HCT116 (cell line): ENCODE results near the gene PADI4. TPM values are rescaled to one million over a fixed set of nuclear protein-coding genes. Genes with fewer than 3 reads are reported as not detected.

ENCODE experiments used
- ATAC-seq: fragments of 200-7000 bp; cut with Tn5 transposase; 2 replicates; pipeline ENCODE4 v1.9.1; 2020; ENCODE audit warnings: mild to moderate bottlenecking, moderate library complexity
- BruUV-seq: library from RNA; stranded (reverse); fragments of 400-500 nt; replicated peaks from 2 replicates; lab custom pipeline; 2021; lab: Mats Ljungman, UMichigan
- CTCF ChIA-PET: fragments of 300-600 bp; sonication (Branson Sonifier 250); formaldehyde crosslinking; loops from one replicate; lab custom pipeline; 2021; ENCODE audit warnings: antibody characterized with exemption; lab: Charles Lee
- POLR2A ChIA-PET: fragments of 300-600, 350-600 bp; sonication (Branson Sonifier 250); formaldehyde crosslinking; loops from one replicate; lab custom pipeline; 2021; ENCODE audit warnings: antibody characterized with exemption; lab: Charles Lee
- RAD21 ChIA-PET, 2 experiments: fragments of 300-600 bp; sonication (Branson Sonifier 250); formaldehyde crosslinking; loops; one replicate each; lab custom pipeline; 2023; ENCODE audit warnings: low total read pairs in 2 of 2; ENCODE audit not compliant: uncharacterized antibody in 2 of 2, unreplicated experiment in 2 of 2, low non-redundant PET in 1 of 2; lab: Charles Lee
- DNase-seq: peaks from one replicate; pipeline ENCODE4 v3.0.0-alpha.2; 2010; ENCODE audit warnings: low read depth, low spot score
- H2AFZ ChIP-seq: fragments of 200-600 bp; shearing (Covaris generic), sonication (generic); 2 replicates; pipeline ENCODE4 v1.6.1; 2017; ENCODE audit warnings: low read depth, mixed run types, mixed read lengths, antibody characterized with exemption, low read length; ENCODE audit not compliant: poor library complexity, severe bottlenecking
- H3K27ac ChIP-seq: 2 replicates; pipeline ENCODE4 v1.5.1; 2012; ENCODE audit warnings: low read depth, low read length
- H3K27me3 ChIP-seq: fragments of 200-600 bp; sonication (generic); 2 replicates; pipeline ENCODE4 v1.6.1; 2016; ENCODE audit warnings: mixed run types, low read length, mixed read lengths; ENCODE audit not compliant: insufficient read depth
- H3K36me3 ChIP-seq, 2 experiments: fragments of 200-500 bp in 1 of 2; fragments of 200-600 bp in 1 of 2; sonication (Bioruptor generic) in 1 of 2; sonication (generic) in 1 of 2; 2 replicates each; pipeline versions ENCODE4 v1.5.1 to v1.6.1; 2014 to 2016; ENCODE audit warnings: low read length in 2 of 2, inconsistent platforms in 1 of 2, mixed read lengths in 1 of 2, mixed run types in 1 of 2; ENCODE audit not compliant: insufficient read depth in 2 of 2, control insufficient read depth in 1 of 2
- H3K4me1 ChIP-seq, 2 experiments: fragments of 200-600 bp in 1 of 2; sonication (generic) in 1 of 2; 2 replicates each; pipeline versions ENCODE4 v1.5.1 to v1.6.1; 2012 to 2017; ENCODE audit warnings: low read length in 2 of 2, inconsistent platforms in 1 of 2, mild to moderate bottlenecking in 1 of 2, mixed read lengths in 1 of 2, mixed run types in 1 of 2, moderate library complexity in 1 of 2; ENCODE audit not compliant: insufficient read depth in 2 of 2, control insufficient read depth in 1 of 2
- H3K4me2 ChIP-seq: fragments of 200-600 bp; sonication (generic); 2 replicates; pipeline ENCODE4 v1.6.1; 2017; ENCODE audit warnings: mixed run types, low read length, mixed read lengths
- H3K4me3 ChIP-seq, 2 experiments: fragments of 200-600 bp in 1 of 2; sonication (generic) in 1 of 2; replicated peaks in 1 of 2; 2 replicates each; pipeline ENCODE4 v1.5.1; 2011 to 2016; ENCODE audit warnings: low read length in 2 of 2, control low read depth in 1 of 2, low read depth in 1 of 2, mild to moderate bottlenecking in 1 of 2, mixed read lengths in 1 of 2, mixed run types in 1 of 2
- H3K79me2 ChIP-seq: fragments of 200-600 bp; sonication (generic); 2 replicates; pipeline ENCODE4 v1.6.1; 2017; ENCODE audit warnings: mild to moderate bottlenecking, mixed run types, low read length, moderate library complexity, mixed read lengths; ENCODE audit not compliant: insufficient read depth
- H3K9ac ChIP-seq: fragments of 200-600 bp; sonication (generic); 2 replicates; pipeline ENCODE4 v1.6.1; 2016; ENCODE audit warnings: low read length, mixed read lengths
- H3K9me2 ChIP-seq: fragments of 200-600 bp; sonication (generic), shearing (Covaris generic); 2 replicates; pipeline ENCODE4 v1.6.1; 2017; ENCODE audit warnings: mixed run types, mild to moderate bottlenecking, moderate library complexity; ENCODE audit not compliant: insufficient read depth
- H3K9me3 ChIP-seq, 2 experiments: fragments of 200-500 bp in 1 of 2; fragments of 200-600 bp in 1 of 2; sonication (Bioruptor generic) in 1 of 2; sonication (generic) in 1 of 2; 2 replicates each; pipeline ENCODE4 v1.6.1; 2014 to 2017; ENCODE audit warnings: low read length in 2 of 2, mixed read lengths in 2 of 2, inconsistent platforms in 1 of 2, low read depth in 1 of 2, mild to moderate bottlenecking in 1 of 2, mixed run types in 1 of 2, moderate library complexity in 1 of 2; ENCODE audit not compliant: control insufficient read depth in 1 of 2, insufficient read depth in 1 of 2
- H4K20me1 ChIP-seq: fragments of 200-600 bp; sonication (generic), shearing (Covaris generic); 2 replicates; pipeline ENCODE4 v1.6.1; 2017; ENCODE audit warnings: mixed run types, mild to moderate bottlenecking, moderate library complexity; ENCODE audit not compliant: insufficient read depth
- CEBPB ChIP-seq: IDR thresholded peaks from 2 replicates; pipeline ENCODE4 v1.6.1; 2012; ENCODE audit warnings: low read depth
- ELF1 ChIP-seq: IDR thresholded peaks from 2 replicates; pipeline ENCODE4 v1.6.1; 2012; ENCODE audit warnings: low read depth, borderline replicate concordance
- EZH2 ChIP-seq: fragments of 200-600 bp; sonication (generic); IDR thresholded peaks from 2 replicates; pipeline ENCODE4 v1.6.1; 2017; ENCODE audit warnings: antibody characterized with exemption, mixed run types
- EZH2phosphoT487 ChIP-seq: fragments of 200-600 bp; IDR thresholded peaks from 2 replicates; pipeline ENCODE4 v1.6.1; 2018; ENCODE audit warnings: antibody characterized with exemption, borderline replicate concordance
- JUND ChIP-seq: IDR thresholded peaks from 2 replicates; pipeline ENCODE4 v1.6.1; 2012
- SIN3A ChIP-seq: IDR thresholded peaks from 2 replicates; pipeline ENCODE4 v1.6.1; 2012; ENCODE audit warnings: low read depth
- SP1 ChIP-seq: IDR thresholded peaks from 2 replicates; pipeline ENCODE4 v1.6.1; 2012; ENCODE audit warnings: low read depth
- ZFX ChIP-seq: fragments of 450-650 bp; IDR thresholded peaks from 2 replicates; pipeline ENCODE4 v1.6.1; 2017
- intact Hi-C: fragments of 100-400 bp; cut with micrococcal nuclease; formaldehyde crosslinking; loops from 2 replicates; pipeline ENCODE4 v1.10.0; 2022
- total RNA-seq: library from RNA; stranded (reverse); gene quantifications from one replicate; pipeline ENCODE4 v1.2.1, GENCODE V29; 2021; ENCODE audit not compliant: unreplicated experiment
- TF ChIP-seq, protein P1 (sequence below): IDR thresholded peaks from 2 replicates; pipeline ENCODE4 v1.6.1; 2012
- TF ChIP-seq, protein P2 (sequence below): IDR thresholded peaks from 2 replicates; pipeline ENCODE4 v1.6.1; 2012; ENCODE audit warnings: low read depth

Gene PADI4
- total RNA-seq, 1 experiment from 2014 or later, result 0.44 TPM

DNA sequence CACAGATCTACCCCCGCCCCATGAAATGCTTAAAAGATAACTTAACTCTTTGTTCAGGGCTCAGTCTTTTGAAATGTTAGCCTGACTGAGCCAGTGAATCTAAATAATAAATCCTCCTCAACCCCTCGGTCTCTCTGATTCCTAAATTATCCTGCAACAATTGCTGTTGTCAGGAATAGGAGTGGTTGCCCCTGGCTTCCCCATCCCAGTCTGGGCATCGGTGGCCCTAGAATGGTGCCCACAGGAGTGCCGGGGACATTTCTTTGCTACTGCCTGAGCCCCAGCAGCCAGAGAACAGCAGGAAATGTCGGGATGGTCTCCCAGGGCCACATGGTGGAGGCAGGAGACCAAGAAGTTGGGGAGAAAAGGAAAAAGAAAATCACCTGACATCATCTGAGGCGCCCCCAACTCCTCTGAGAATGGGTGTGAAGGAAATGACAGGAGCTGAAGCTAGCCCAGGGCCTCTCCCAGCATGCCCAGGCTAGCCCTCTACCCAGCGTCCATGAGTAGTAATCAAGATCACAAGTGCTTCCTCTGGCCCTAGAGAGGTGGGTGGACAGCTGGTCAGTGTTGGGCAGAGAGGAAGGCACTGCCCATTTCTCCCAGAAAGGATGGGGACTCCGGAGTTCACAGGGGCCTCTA lies 1.6 kb downstream of the PADI4 start:
- no peaks in the 10 kb centered on the region for H3K9me2 ChIP-seq
- no peak overlapping the region for H3K4me3 ChIP-seq
- BruUV-seq, result no TSS peak
- H4K20me1 ChIP-seq, result no peaks in the 10 kb centered on the region
- CTCF ChIA-PET, result no interaction called here
- TF ChIP-seq EZH2phosphoT487 (no peak), CEBPB (no peak), SP1 (no peak), JUND (no peak), ZFX (no peak), ELF1 (no peak), EZH2 (no peak), SIN3A (no peak)
- TF ChIP-seq, protein P1, sequence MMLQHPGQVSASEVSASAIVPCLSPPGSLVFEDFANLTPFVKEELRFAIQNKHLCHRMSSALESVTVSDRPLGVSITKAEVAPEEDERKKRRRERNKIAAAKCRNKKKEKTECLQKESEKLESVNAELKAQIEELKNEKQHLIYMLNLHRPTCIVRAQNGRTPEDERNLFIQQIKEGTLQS, result no peak
- TF ChIP-seq, protein P2, sequence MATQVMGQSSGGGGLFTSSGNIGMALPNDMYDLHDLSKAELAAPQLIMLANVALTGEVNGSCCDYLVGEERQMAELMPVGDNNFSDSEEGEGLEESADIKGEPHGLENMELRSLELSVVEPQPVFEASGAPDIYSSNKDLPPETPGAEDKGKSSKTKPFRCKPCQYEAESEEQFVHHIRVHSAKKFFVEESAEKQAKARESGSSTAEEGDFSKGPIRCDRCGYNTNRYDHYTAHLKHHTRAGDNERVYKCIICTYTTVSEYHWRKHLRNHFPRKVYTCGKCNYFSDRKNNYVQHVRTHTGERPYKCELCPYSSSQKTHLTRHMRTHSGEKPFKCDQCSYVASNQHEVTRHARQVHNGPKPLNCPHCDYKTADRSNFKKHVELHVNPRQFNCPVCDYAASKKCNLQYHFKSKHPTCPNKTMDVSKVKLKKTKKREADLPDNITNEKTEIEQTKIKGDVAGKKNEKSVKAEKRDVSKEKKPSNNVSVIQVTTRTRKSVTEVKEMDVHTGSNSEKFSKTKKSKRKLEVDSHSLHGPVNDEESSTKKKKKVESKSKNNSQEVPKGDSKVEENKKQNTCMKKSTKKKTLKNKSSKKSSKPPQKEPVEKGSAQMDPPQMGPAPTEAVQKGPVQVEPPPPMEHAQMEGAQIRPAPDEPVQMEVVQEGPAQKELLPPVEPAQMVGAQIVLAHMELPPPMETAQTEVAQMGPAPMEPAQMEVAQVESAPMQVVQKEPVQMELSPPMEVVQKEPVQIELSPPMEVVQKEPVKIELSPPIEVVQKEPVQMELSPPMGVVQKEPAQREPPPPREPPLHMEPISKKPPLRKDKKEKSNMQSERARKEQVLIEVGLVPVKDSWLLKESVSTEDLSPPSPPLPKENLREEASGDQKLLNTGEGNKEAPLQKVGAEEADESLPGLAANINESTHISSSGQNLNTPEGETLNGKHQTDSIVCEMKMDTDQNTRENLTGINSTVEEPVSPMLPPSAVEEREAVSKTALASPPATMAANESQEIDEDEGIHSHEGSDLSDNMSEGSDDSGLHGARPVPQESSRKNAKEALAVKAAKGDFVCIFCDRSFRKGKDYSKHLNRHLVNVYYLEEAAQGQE, result no peak
- H3K9ac ChIP-seq, result no peak overlapping the region
- intact Hi-C loops, result no loop called here
- no peaks in the 10 kb centered on the region for H3K9me3 ChIP-seq
- no peak overlapping the region for H3K4me2 ChIP-seq
- H3K4me1 ChIP-seq, result no peaks in the 10 kb centered on the region
- no peak for ATAC-seq
- no peaks in the 10 kb centered on the region for H3K79me2 ChIP-seq
- no peak overlapping the region for H3K27ac ChIP-seq
- no peaks in the 10 kb centered on the region for H3K36me3 ChIP-seq
- RAD21 ChIA-PET, result no interaction called here
- no peak overlapping the region for H2AFZ ChIP-seq
- no peak for DNase-seq
- H3K27me3 ChIP-seq, result no peaks in the 10 kb centered on the region
- POLR2A ChIA-PET, result no interaction called here
